ENCODE results near the gene CDC42EP5.

CDC42EP5 gene

DNA sequence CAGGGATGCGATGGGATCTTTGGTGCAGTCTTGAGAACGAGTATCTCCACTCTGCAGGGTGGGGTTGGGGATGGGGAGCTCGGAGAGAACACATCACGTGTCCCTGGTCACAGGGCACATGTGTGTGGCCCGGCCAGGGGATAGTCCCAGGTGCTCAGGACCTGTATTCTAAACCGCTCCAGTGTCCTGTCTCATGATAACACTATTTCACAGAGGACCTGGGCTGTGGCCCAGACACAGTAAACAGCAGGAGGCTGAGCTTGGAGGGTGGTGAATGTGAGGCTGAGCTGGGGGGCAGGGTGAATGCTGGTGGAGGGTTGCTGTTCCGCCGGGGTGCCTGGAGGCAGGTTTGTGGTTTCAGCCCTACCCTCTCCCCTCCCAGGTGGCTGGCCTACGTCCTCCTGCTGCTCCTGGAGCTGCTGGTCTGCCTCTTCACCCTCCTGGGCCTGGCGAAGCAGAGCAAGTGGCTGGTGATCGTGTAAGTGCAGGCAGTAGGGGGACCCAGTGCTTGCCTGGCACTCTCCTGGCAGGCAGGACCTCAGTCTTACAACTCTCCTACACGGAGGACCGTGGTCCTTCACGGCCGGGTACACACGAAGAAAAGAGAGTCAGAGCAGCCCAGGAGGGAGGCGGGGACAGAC is 46.7 kb downstream of the CDC42EP5 start:
- no peak overlapping the region for H3K9ac ChIP-seq
- H4K20me1 ChIP-seq (ENCODE audit: insufficient read depth): no peaks in the 10 kb centered on the region
- no peak overlapping the region for H3K4me2 ChIP-seq
- peaks cover 45% of the 10 kb centered on the region for H3K27me3 ChIP-seq (ENCODE audit: insufficient read depth, low read depth)
- no peaks in the 10 kb centered on the region for H3K79me2 ChIP-seq (ENCODE audit: insufficient read depth, low read depth)
- no peak overlapping the region for H3K4me3 ChIP-seq (IDR thresholded peaks at IDR 0.05; ENCODE audit: insufficient read depth, low read depth, low read length)
- no peak for TF ChIP-seq CTCF (conservative IDR thresholded peaks at IDR 0.05; ENCODE audit: low read depth, low read length)
- no peak overlapping the region for H2AFZ ChIP-seq (ENCODE audit: low read depth)
- no peaks in the 10 kb centered on the region for H3K36me3 ChIP-seq (ENCODE audit: insufficient read depth)
- H3K27ac ChIP-seq: no peak overlapping the region
- no peaks in the 10 kb centered on the region for H3K4me1 ChIP-seq (ENCODE audit: low read depth, poor library complexity, severe bottlenecking)

DNA sequence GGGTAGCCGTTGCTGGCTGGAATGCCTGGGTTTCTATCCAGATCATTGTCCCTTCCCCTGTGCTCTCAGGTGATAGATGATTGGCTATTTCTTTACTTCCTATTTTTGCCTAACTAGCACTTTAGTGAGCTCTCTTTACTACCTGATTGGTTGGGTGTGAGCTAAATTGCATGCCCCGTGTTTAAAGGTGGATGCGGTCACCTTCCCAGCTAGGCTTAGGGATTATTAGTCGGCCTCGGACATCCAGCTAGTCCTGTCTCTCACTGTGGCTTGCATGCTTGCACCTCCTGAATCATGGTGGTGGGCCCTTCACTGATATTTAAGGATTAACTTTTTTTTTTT is 47.7 kb downstream of the CDC42EP5 start:
- Histone ChIP-seq H3K9ac (no peak overlapping the region), H2AFZ (ENCODE audit: low read depth) (no peak overlapping the region), H3K27ac (no peak overlapping the region), H3K4me1 (ENCODE audit: low read depth, poor library complexity, severe bottlenecking) (no peaks in the 10 kb centered on the region), H3K4me2 (no peak overlapping the region), H3K4me3 (IDR thresholded peaks at IDR 0.05; ENCODE audit: insufficient read depth, low read depth, low read length) (no peak overlapping the region), H3K27me3 (ENCODE audit: insufficient read depth, low read depth) (peaks cover 44% of the 10 kb centered on the region), H3K79me2 (ENCODE audit: insufficient read depth, low read depth) (no peaks in the 10 kb centered on the region), H4K20me1 (ENCODE audit: insufficient read depth) (no peaks in the 10 kb centered on the region), H3K36me3 (ENCODE audit: insufficient read depth) (no peaks in the 10 kb centered on the region)
- no peak for TF ChIP-seq CTCF (conservative IDR thresholded peaks at IDR 0.05; ENCODE audit: low read depth, low read length)

- Histone ChIP-seq H3K4me2 (no peak overlapping the region), H3K4me3 (IDR thresholded peaks at IDR 0.05; ENCODE audit: insufficient read depth, low read depth, low read length) (no peak overlapping the region), H3K4me1 (ENCODE audit: low read depth, poor library complexity, severe bottlenecking) (no peaks in the 10 kb centered on the region), H3K36me3 (ENCODE audit: insufficient read depth) (no peaks in the 10 kb centered on the region), H3K79me2 (ENCODE audit: insufficient read depth, low read depth) (no peaks in the 10 kb centered on the region), H3K9ac (no peak overlapping the region), H3K27ac (no peak overlapping the region), H2AFZ (ENCODE audit: low read depth) (no peak overlapping the region), H4K20me1 (ENCODE audit: insufficient read depth) (no peaks in the 10 kb centered on the region), H3K27me3 (ENCODE audit: insufficient read depth, low read depth) (peaks cover 40% of the 10 kb centered on the region)
- TF ChIP-seq CTCF (conservative IDR thresholded peaks at IDR 0.05; ENCODE audit: low read depth, low read length): no peak
These were observed 48.3 kb downstream of the CDC42EP5 start for GRCh38 chr19:54424660-54425381.

- Histone ChIP-seq H3K4me1 (ENCODE audit: low read depth, poor library complexity, severe bottlenecking) (no peaks in the 10 kb centered on the region), H3K4me3 (IDR thresholded peaks at IDR 0.05; ENCODE audit: insufficient read depth, low read depth, low read length) (no peak overlapping the region), H3K27ac (no peak overlapping the region), H4K20me1 (ENCODE audit: insufficient read depth) (no peaks in the 10 kb centered on the region), H3K4me2 (no peak overlapping the region), H3K27me3 (ENCODE audit: insufficient read depth, low read depth) (peaks cover 42% of the 10 kb centered on the region), H3K9ac (no peak overlapping the region), H3K36me3 (ENCODE audit: insufficient read depth) (no peaks in the 10 kb centered on the region), H3K79me2 (ENCODE audit: insufficient read depth, low read depth) (no peaks in the 10 kb centered on the region), H2AFZ (ENCODE audit: low read depth) (no peak overlapping the region)
- TF ChIP-seq CTCF (conservative IDR thresholded peaks at IDR 0.05; ENCODE audit: low read depth, low read length): no peak
These were observed 48.9 kb downstream of the CDC42EP5 start for GRCh38 chr19:54424201-54424600.
